ENCODE results near the gene NPIPB8. TPM values are rescaled to one million over a fixed set of nuclear protein-coding genes. Genes with fewer than 3 reads are reported as not detected.

NPIPB8 gene
- total RNA-seq = not detected in 2 replicates

DNA sequence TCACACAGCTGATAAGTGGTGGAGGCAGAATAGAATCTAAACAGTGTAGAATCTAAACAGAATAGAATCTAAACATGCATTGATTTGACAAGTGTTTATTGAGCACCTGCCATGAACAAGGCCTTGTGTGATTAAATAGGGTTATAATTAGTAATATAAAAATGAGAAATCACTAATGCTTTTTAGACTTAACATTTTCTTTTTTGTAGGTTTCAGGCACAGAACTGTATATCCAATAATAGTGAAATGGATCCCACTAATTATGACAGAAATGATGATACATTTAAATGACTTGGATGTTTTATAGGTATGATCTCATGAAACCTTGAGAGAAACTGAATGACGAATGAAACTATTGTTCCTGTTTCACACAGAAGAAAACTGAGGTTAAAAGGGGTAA lies at the start of gene NPIPB8:
NPIPB8 (plus strand) TSS at position 301 of the 400 bp plus-strand sequence. CDS start 296 bp downstream, outside the sequence.

DNA sequence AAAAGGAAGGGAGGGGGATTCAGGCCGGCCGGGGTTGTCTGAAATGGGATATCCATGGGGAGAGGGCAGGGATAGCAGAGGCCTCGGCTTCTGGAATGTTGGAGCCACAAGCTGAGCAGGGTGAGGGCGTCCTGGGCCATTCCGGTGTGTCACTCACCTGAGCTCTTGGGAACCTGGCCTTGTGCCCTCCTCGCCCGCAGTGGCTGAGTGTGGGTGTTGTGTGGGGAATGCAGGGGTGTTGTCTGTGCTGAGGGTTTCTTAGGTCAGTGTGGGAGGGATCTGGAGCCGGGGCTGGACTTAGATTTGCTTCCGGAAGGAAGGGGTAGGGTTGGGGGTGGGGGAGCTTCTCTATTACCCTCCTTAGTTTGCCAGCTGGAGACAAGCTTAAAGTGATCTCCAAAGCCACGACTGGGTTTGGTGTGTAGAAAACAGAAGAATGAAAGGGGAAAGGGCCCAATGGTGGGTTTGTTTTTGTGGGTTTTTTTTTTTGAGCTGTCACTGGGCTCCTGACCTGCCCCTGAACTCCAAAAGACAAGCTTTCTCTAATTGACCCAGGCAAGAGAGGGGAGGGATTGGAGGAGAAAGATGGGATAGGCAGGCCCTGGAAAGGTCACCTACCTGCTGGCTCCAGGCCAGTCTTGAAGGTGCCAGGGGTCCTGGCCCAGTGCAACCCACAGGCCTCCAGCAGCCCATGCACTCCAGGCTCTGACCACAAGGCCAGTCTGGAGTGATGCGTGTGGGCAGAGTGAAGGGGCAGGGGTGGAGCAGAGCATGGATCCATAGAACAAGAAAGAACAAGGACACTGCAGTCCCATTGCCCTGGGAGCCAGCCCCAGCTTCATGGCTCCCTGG lies 40.8 kb upstream of the NPIPB8 start, which contains the start of gene SULT1A2:
SULT1A2 (minus strand) TSS at position 211 of the 852 bp plus-strand sequence. CDS start 1,120 bp downstream, outside the sequence.

DNA sequence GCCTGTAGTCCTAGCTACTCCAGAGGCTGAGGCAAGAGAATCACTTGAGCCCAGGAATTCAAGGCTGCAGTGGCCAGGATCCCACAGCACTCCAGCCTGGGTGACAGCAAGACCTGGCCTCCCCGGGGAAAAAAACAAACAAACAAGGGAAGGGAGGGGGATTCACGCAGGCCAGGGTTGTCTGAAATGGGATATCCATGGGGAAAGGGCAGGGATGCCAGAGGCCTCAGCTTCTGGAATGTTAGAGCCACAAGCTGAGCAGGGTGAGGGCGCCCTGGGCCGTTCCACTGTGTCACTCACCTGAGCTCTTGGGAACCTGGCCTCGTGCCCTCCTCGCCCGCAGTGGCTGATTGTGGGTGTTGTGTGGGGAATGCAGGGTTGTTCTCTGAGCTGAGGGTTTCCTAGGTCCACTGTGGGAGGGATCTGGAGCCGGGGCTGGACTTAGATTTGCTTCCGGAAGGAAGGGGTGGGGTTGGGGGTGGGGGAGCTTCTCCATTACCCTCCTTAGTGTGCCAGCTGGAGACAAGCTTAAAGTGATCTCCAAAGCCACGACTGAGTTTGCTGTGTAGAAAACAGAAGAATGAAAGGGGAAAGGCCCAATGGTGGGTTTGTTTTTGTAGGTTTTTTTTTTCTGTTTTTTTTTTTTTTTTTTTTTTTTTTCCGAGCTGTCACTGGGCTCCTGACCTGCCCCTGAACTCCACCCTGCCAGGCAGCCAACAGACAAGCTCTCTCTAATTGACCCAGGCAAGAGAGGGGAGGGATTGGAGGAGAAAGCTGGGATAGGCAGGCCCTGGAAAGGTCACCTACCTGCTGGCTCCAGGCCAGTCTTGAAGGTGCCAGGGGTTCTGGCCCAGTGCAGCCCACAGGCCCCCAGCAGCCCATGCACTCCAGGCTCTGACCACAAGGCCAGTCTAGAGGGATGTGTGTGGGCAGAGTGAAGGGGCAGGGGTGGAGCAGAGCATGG lies 28.0 kb upstream of the NPIPB8 start, which contains the start of gene SULT1A1:
SULT1A1 (minus strand) TSS at position 414 of the 964 bp plus-strand sequence. CDS start 1,189 bp downstream, outside the sequence.

Other genes with a start within 250 kb of the NPIPB8 start
- 147 and 181 TPM in 2 replicates for gene EIF3CL, start 234.2 kb upstream of the NPIPB8 start, total RNA-seq
- gene NPIPB7, start 165.7 kb upstream of the NPIPB8 start, total RNA-seq = not detected in 2 replicates
- gene CLN3, start 146.0 kb upstream of the NPIPB8 start, total RNA-seq = 11.1 and 11.4 TPM in 2 replicates
- not detected in 2 replicates for gene APOBR, start 143.4 kb upstream of the NPIPB8 start, total RNA-seq
- not detected in 2 replicates for gene IL27, start 131.2 kb upstream of the NPIPB8 start, total RNA-seq
- 16.2 and 20.3 TPM in 2 replicates for gene NUPR1, start 99.1 kb upstream of the NPIPB8 start, total RNA-seq
- 12.3 and 14.6 TPM in 2 replicates for gene SGF29, start 84.1 kb upstream of the NPIPB8 start, total RNA-seq
- gene SULT1A2, start 41.0 kb upstream of the NPIPB8 start, total RNA-seq = not detected in 2 replicates
- 1.0 and 1.3 TPM in 2 replicates for gene SULT1A1, start 28.0 kb upstream of the NPIPB8 start, total RNA-seq
- gene EIF3C, start 73.4 kb downstream of the NPIPB8 start, total RNA-seq = 254 and 358 TPM in 2 replicates
- gene NPIPB9, start 113.7 kb downstream of the NPIPB8 start, total RNA-seq = not detected in 2 replicates
- gene ATXN2L, start 184.9 kb downstream of the NPIPB8 start, total RNA-seq = 61.0 and 64.8 TPM in 2 replicates
- 198 and 209 TPM in 2 replicates for gene TUFM, start 208.3 kb downstream of the NPIPB8 start, total RNA-seq
- 26.4 and 30.8 TPM in 2 replicates for gene SH2B1, start 225.8 kb downstream of the NPIPB8 start, total RNA-seq
- 0.15 and 0.17 TPM in 2 replicates for gene ATP2A1, start 240.4 kb downstream of the NPIPB8 start, total RNA-seq

All from bronchus fibroblast of lung (primary cell).